Kidney (tissue), 14 donors: Measurements from ENCODE around the gene SLX9. TPM values are rescaled to one million over a fixed set of nuclear protein-coding genes. Genes with fewer than 3 reads are reported as not detected.

ENCODE experiments used
- DNase-seq, 5 donors: peaks; one replicate each; pipeline ENCODE4 v3.0.0-alpha.2; 2013 to 2020
- FAIRE-seq: peaks from 2 replicates; lab custom pipeline; 2012; peaks lifted over from hg19 to GRCh38; lab: Jason Lieb, UNC
- H3K27ac ChIP-seq, 2 donors: one replicate each; pipeline ENCODE4 v1.7.0; 2013; ENCODE audit warnings: low read depth in 2 of 2, low read length in 2 of 2, inconsistent platforms in 1 of 2
- H3K27me3 ChIP-seq: one replicate; pipeline ENCODE4 v1.7.1; 2013; ENCODE audit warnings: low read length, inconsistent platforms; ENCODE audit not compliant: control insufficient read depth, insufficient read depth
- H3K36me3 ChIP-seq, 3 donors: one replicate each; pipeline versions ENCODE4 v1.7.0 to v1.7.1; 2013; ENCODE audit warnings: low read length in 3 of 3, control low read depth in 1 of 3, inconsistent platforms in 1 of 3; ENCODE audit not compliant: insufficient read depth in 3 of 3, control insufficient read depth in 2 of 3
- H3K4me1 ChIP-seq, 3 donors: one replicate each; pipeline versions ENCODE4 v1.7.0 to v1.7.1; 2013; ENCODE audit warnings: low read length in 3 of 3, inconsistent platforms in 1 of 3, low read depth in 1 of 3; ENCODE audit not compliant: control insufficient read depth in 2 of 3, insufficient read depth in 2 of 3
- H3K4me3 ChIP-seq, 3 donors: one replicate each; pipeline versions ENCODE4 v1.7.0 to v1.8.1; 2013; ENCODE audit warnings: low read length in 3 of 3, control low read depth in 1 of 3, inconsistent platforms in 1 of 3
- H3K9ac ChIP-seq, 3 donors: one replicate each; pipeline versions ENCODE4 v1.7.0 to v1.7.1; 2013; ENCODE audit warnings: low read length in 3 of 3, control low read depth in 1 of 3, inconsistent platforms in 1 of 3
- H3K9me3 ChIP-seq, 3 donors: one replicate each; pipeline versions ENCODE4 v1.7.0 to v1.7.1; 2013; ENCODE audit warnings: low read length in 3 of 3, control low read depth in 1 of 3, inconsistent platforms in 1 of 3; ENCODE audit not compliant: control insufficient read depth in 2 of 3, insufficient read depth in 1 of 3
- intact Hi-C: fragments of 100-400 bp; cut with DNase I; formaldehyde crosslinking; loops from one replicate; pipeline ENCODE4 v1.11.1; 2022
- polyA plus RNA-seq: library from polyadenylated mRNA; stranded (reverse); fragments of 350-450 nt; fragmentation: Illumina TruSeq; extraction: RNeasy Lipid Tissue Mini Kit (QIAGEN cat#74804); gene quantifications from one replicate; pipeline ENCODE4 v1.2.3, GENCODE V29; 2014; ENCODE audit warnings: low read depth, low replicate concordance; ENCODE audit not compliant: insufficient read depth
- total RNA-seq: library from RNA; stranded (reverse); fragmentation: NEBNext Ultra II Directional; extraction: Animal tissue kit (Norgen Biotek cat#: 25700); gene quantifications from one replicate; pipeline ENCODE4 v1.2.1, GENCODE V29; 2021
- TF ChIP-seq, protein P1 (sequence below): IDR thresholded peaks from 3 replicates; pipeline ENCODE4 v1.5.1; 2012; ENCODE audit warnings: mild to moderate bottlenecking, moderate library complexity, borderline replicate concordance; ENCODE audit not compliant: insufficient read depth; ENCODE audit errors: extremely low read depth
- donor health status: control.
- donor health status: control.
- donor health status: control.
- donor health status: control.
- donor health status: control.
- donor health status: DM: yes; HTN: yes; CAD: no.
- donor health status: Normal renal cell carcinoma (clear cell type).

The SLX9 gene
- total and polyA plus RNA-seq, 2 donors from 2014 or later: 27.1 to 35.1 TPM

GRCh38 chr21:44957901-44958451, 18.1 kb downstream of the SLX9 start:
- FAIRE-seq: no peak
- H3K4me1 ChIP-seq: peaks cover 0 to 24% (median 3%) of the 10 kb centered on the region in 3 donors
- H3K36me3 ChIP-seq: peaks cover 0 to 8% (median 0%) of the 10 kb centered on the region in 3 donors
- intact Hi-C loops: no loop called here
- no peaks in the 10 kb centered on the region for H3K27me3 ChIP-seq
- no peak overlapping the region for H3K27ac ChIP-seq
- H3K4me3 ChIP-seq: no peak overlapping the region
- H3K9me3 ChIP-seq: no peaks in the 10 kb centered on the region
- TF ChIP-seq, protein P1, sequence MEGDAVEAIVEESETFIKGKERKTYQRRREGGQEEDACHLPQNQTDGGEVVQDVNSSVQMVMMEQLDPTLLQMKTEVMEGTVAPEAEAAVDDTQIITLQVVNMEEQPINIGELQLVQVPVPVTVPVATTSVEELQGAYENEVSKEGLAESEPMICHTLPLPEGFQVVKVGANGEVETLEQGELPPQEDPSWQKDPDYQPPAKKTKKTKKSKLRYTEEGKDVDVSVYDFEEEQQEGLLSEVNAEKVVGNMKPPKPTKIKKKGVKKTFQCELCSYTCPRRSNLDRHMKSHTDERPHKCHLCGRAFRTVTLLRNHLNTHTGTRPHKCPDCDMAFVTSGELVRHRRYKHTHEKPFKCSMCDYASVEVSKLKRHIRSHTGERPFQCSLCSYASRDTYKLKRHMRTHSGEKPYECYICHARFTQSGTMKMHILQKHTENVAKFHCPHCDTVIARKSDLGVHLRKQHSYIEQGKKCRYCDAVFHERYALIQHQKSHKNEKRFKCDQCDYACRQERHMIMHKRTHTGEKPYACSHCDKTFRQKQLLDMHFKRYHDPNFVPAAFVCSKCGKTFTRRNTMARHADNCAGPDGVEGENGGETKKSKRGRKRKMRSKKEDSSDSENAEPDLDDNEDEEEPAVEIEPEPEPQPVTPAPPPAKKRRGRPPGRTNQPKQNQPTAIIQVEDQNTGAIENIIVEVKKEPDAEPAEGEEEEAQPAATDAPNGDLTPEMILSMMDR: no peak
- no peak overlapping the region for H3K9ac ChIP-seq
- DNase-seq: peak in 1 of 5 donors; percentile 79

DNA sequence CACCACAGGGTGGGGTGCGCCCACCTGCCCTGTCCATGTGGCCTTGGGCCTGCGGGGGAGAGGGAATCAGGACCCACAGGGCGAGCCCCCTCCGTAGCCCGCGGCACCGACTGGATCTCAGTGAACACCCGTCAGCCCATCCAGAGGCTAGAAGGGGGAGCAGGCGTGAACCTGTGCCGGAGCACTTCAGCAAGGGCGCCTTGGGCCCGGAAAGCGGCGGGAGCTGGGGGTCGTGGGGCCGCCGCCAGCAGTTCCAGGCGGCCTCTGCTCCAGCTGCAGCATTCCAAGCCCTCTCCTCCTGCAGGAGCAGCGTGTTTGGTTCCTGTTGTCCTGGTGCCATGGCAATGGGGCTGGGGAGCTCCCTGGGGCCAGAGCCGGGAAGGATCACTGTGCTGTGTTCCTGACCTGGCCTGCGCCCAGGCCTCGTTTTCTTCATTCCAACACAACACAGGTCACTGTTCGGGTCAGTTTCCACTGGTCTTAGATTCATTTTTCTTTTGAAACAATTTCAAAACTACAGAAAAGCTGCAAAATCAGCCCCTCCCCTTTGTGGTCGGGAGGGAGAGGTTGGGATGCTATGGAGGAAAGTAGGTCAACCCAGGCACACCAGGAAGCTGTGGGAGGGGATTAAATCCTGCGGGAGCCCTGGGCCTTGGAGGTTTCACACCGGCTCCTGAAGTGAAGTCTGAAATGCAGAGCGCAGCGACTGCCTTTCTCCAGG, 18.8 kb downstream of the SLX9 start:
- H3K27ac ChIP-seq: no peak overlapping the region
- TF ChIP-seq, protein P1: no peak
- DNase-seq (peak in 4 of 5 donors; percentile 70 to 96 (median 82)), FAIRE-seq (peak; percentile 37)
- peaks cover 0 to 8% (median 0%) of the 10 kb centered on the region in 3 donors for H3K36me3 ChIP-seq
- peaks cover 0 to 24% (median 3%) of the 10 kb centered on the region in 3 donors for H3K4me1 ChIP-seq
- no peaks in the 10 kb centered on the region for H3K27me3 ChIP-seq
- H3K9me3 ChIP-seq: no peaks in the 10 kb centered on the region
- no peak overlapping the region for H3K4me3 ChIP-seq
- intact Hi-C loops: no loop called here
- H3K9ac ChIP-seq: peak overlapping the region in 1 of 3 donors; percentile 36

DNA sequence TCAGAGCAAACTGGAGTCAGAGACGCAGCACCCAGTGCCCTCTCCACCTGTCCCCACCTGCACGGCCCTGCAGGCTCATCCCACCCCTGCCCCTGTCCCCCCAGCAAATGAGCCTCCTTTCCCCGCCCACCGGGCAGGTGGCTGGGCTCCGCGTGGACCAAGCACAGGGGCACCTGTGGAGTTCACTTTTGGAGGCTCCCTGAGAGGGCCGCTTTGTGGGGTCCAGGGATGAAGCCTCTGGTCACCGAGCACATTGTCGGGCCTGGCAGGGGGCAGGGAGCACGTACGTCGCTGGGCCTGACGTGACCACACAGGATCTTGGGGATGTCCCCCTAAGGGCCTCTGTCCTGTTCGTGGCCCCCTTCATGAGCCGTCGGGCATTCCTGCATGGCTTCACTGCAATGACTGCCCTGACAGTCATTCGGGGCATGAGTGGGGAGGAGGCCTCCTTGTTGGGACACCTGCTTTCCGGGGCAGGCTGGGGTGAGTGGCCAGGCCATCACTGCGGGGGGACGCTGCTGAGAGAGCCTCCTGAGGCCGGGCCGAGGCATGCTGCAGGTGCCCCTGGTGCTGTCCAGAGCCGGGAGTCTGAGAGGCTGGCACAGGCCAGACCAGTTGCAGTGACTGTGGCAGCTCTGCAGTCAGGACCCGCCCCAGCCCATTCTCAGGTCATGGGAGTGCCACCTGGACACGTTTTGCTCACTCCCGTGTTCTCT, 19.7 kb downstream of the SLX9 start:
- Histone ChIP-seq H3K27ac (peak overlapping the region in 1 of 2 donors; percentile 44), H3K9me3 (no peaks in the 10 kb centered on the region)

More for the DNA sequence above, 19.7 kb downstream of the SLX9 start:
- TF ChIP-seq, protein P1: no peak
- H3K9ac ChIP-seq: peak overlapping the region in 1 of 3 donors; percentile 36
- H3K4me3 ChIP-seq: no peak overlapping the region
- peaks cover 0 to 8% (median 0%) of the 10 kb centered on the region in 3 donors for H3K36me3 ChIP-seq
- intact Hi-C loops: no loop called here
- FAIRE-seq: no peak
- no peaks in the 10 kb centered on the region for H3K27me3 ChIP-seq
- peak in 1 of 5 donors; percentile 75 for DNase-seq
- peaks cover 0 to 24% (median 3%) of the 10 kb centered on the region in 3 donors for H3K4me1 ChIP-seq
